HepG2 (cell line): ENCODE data around the gene MXRA7. TPM values are rescaled to one million over a fixed set of nuclear protein-coding genes. Genes with fewer than 3 reads are reported as not detected.

ENCODE experiments used
- ATAC-seq: fragments of 200-7000 bp; cut with Tn5 transposase; 3 replicates; pipeline ENCODE4 v1.9.1; 2020; ENCODE audit warnings: mild to moderate bottlenecking, moderate library complexity
- BruUV-seq: library from RNA; stranded (reverse); fragments of 400-500 nt; replicated peaks from 2 replicates; lab custom pipeline; 2021; lab: Mats Ljungman, UMichigan
- CTCF ChIA-PET: fragments of 300-600 bp; formaldehyde crosslinking; extraction: SDS; loops from one replicate; lab custom pipeline; 2021; ENCODE audit warnings: low total read pairs, inconsistent platforms, low intra/inter-chr PET ratio; lab: Yijun Ruan, JAX
- POLR2A ChIA-PET: fragments of 350-600 bp; sonication (Branson Sonifier 250); formaldehyde crosslinking; loops from one replicate; lab custom pipeline; 2020; ENCODE audit warnings: antibody characterized with exemption, inconsistent platforms; lab: Yijun Ruan, JAX
- DNase-seq: peaks from one replicate; pipeline ENCODE4 v3.0.0-alpha.2; 2015; ENCODE audit warnings: low spot score
- FAIRE-seq: peaks from 3 replicates; lab custom pipeline; 2011; peaks lifted over from hg19 to GRCh38; lab: Jason Lieb, UNC
- H2AFZ ChIP-seq: one replicate; pipeline ENCODE4 v1.6.1; 2011; ENCODE audit warnings: low read length, inconsistent platforms
- H3K27ac ChIP-seq: fragments of 300-600 bp; 3 replicates; pipeline ENCODE4 v1.8.0; 2011; ENCODE audit warnings: mixed run types, mild to moderate bottlenecking, mixed read lengths, low read length, inconsistent platforms; ENCODE audit not compliant: insufficient read depth; ENCODE audit errors: extremely low read length
- H3K27me3 ChIP-seq, 2 experiments: fragments of 200-600 bp in 1 of 2; 2 replicates in 1 of 2; 3 replicates in 1 of 2; pipeline versions ENCODE4 v1.6.0 to v1.8.0; 2011; ENCODE audit warnings: low read length in 2 of 2, mild to moderate bottlenecking in 2 of 2, moderate library complexity in 2 of 2, inconsistent platforms in 1 of 2; ENCODE audit not compliant: insufficient read depth in 2 of 2, control insufficient read depth in 1 of 2
- H3K36me3 ChIP-seq, 2 experiments: fragments of 200-600 bp in 1 of 2; replicated peaks in 1 of 2; 2 replicates in 1 of 2; 3 replicates in 1 of 2; pipeline versions ENCODE4 v1.5.1 to v1.8.0; 2011; ENCODE audit warnings: low read length in 2 of 2, inconsistent platforms in 1 of 2; ENCODE audit not compliant: insufficient read depth in 2 of 2, control insufficient read depth in 1 of 2
- H3K4me1 ChIP-seq: 2 replicates; pipeline ENCODE4 v1.5.1; 2012; ENCODE audit warnings: low read length, inconsistent platforms; ENCODE audit not compliant: insufficient read depth
- H3K4me2 ChIP-seq: 2 replicates; pipeline ENCODE4 v1.6.0; 2011; ENCODE audit warnings: low read depth, low read length, inconsistent platforms
- H3K4me3 ChIP-seq, 3 experiments: fragments of 200-600 bp in 1 of 3; sonication (generic), shearing (Covaris generic) in 1 of 3; replicated peaks in 1 of 3; 2 replicates each; pipeline ENCODE4 v1.5.1; 2011 to 2016; ENCODE audit warnings: low read length in 3 of 3, inconsistent platforms in 2 of 3, low read depth in 2 of 3, mild to moderate bottlenecking in 2 of 3, control low read depth in 1 of 3, mixed read lengths in 1 of 3; ENCODE audit not compliant: insufficient read depth in 1 of 3
- H3K79me2 ChIP-seq: one replicate; pipeline ENCODE4 v1.6.1; 2011; ENCODE audit warnings: low read length, inconsistent platforms; ENCODE audit not compliant: insufficient read depth
- H3K9ac ChIP-seq: 2 replicates; pipeline ENCODE4 v1.6.0; 2011; ENCODE audit warnings: mild to moderate bottlenecking, low read depth, low read length, inconsistent platforms; ENCODE audit not compliant: insufficient read depth
- H3K9me3 ChIP-seq: 2 replicates; pipeline ENCODE4 v1.5.1; 2012; ENCODE audit warnings: mild to moderate bottlenecking, low read length
- H4K20me1 ChIP-seq: 2 replicates; pipeline ENCODE4 v1.6.0; 2011; ENCODE audit warnings: inconsistent platforms, mild to moderate bottlenecking, low read length, moderate library complexity; ENCODE audit not compliant: insufficient read depth
- AFF4 ChIP-seq: sonication (generic); formaldehyde crosslinking; IDR thresholded peaks from 2 replicates; pipeline ENCODE4 v1.4.0; 2020; ENCODE audit warnings: missing genetic modification reagents
- KDM6A ChIP-seq: IDR thresholded peaks from 2 replicates; pipeline ENCODE4 v1.6.1; 2016; ENCODE audit warnings: low read depth
- MTA1 ChIP-seq: sonication (generic); formaldehyde crosslinking; IDR thresholded peaks from 2 replicates; pipeline ENCODE4 v1.4.0; 2020; ENCODE audit warnings: missing genetic modification reagents, mild to moderate bottlenecking, borderline replicate concordance
- POGZ ChIP-seq: sonication (generic); formaldehyde crosslinking; IDR thresholded peaks from 2 replicates; pipeline ENCODE4 v1.4.0; 2020; ENCODE audit warnings: mild to moderate bottlenecking, missing genetic modification reagents
- SNAPC4 ChIP-seq: sonication (generic); formaldehyde crosslinking; IDR thresholded peaks from 2 replicates; pipeline ENCODE4 v1.4.0; 2020; ENCODE audit warnings: mild to moderate bottlenecking, missing genetic modification reagents
- SNRNP70 ChIP-seq: fragments of 200-400 bp; formaldehyde crosslinking; IDR thresholded peaks from 2 replicates; pipeline ENCODE4 v1.6.1; 2017; ENCODE audit warnings: mild to moderate bottlenecking, low read depth, low read length, moderate library complexity
- ZNF232 ChIP-seq: sonication (generic); formaldehyde crosslinking; IDR thresholded peaks from 2 replicates; pipeline ENCODE4 v1.4.0; 2020; ENCODE audit warnings: missing genetic modification reagents, borderline replicate concordance
- ZNF580 ChIP-seq: IDR thresholded peaks from 2 replicates; pipeline ENCODE4 v1.6.1; 2016; ENCODE audit warnings: low read depth, borderline replicate concordance
- ZNF713 ChIP-seq: sonication (generic); formaldehyde crosslinking; IDR thresholded peaks from 2 replicates; pipeline ENCODE4 v1.4.0; 2020; ENCODE audit warnings: mild to moderate bottlenecking, missing genetic modification reagents
- WGBS: methylation state at CpG from one replicate; pipeline ENCODE4 v1.1.6; 2017; ENCODE audit warnings: low lambda C conversion rate; 5-methylcytosine and 5-hydroxymethylcytosine counted together
- in situ Hi-C: cut with HindIII; loops from 2 replicates; pipeline ENCODE4 v1.10.0; 2017; ENCODE audit warnings: low pct_unique_long_range_greater_than_20kb; ENCODE audit not compliant: extremely low pct_ligation_motif_present
- intact Hi-C: fragments of 100-400 bp; cut with micrococcal nuclease; formaldehyde crosslinking; loops from one replicate; pipeline ENCODE4 v1.10.0; 2022; ENCODE audit not compliant: unreplicated experiment
- polyA plus RNA-seq, 8 experiments: library from polyadenylated mRNA; depleted of rRNA in 3 of 8; stranded (reverse) in 7 of 8; unstranded in 1 of 8; fragments of >200 nt; fragmentation: Illumina TruSeq in 4 of 8; extraction: Trizol in 4 of 8; gene quantifications; 2 replicates each; pipeline versions ENCODE4 v1.2.1 to v1.2.3, GENCODE V29; 2011 to 2016; ENCODE audit warnings: low read depth in 4 of 8, missing spikeins in 1 of 8, mixed read lengths in 1 of 8; ENCODE audit not compliant: insufficient read depth in 1 of 8
- total RNA-seq, 5 experiments: library from RNA; depleted of rRNA; stranded (reverse); fragments of >200 nt; fragmentation: Illumina TruSeq; extraction: Trizol; gene quantifications; 2 replicates each; pipeline ENCODE4 v1.2.3, GENCODE V29; 2016; ENCODE audit warnings: low read depth in 1 of 5

MXRA7 gene
- total and polyA plus RNA-seq, 2 of the 13 experiments (the other 11 are each of a cell fraction or from before 2014, with no cell fraction given): 44.8 to 112 TPM

GRCh38 chr17:76671123-76671911, 39.4 kb downstream of the MXRA7 start:
- peak overlapping the region; percentile 95 for H3K4me2 ChIP-seq
- DNase-seq (peak; percentile 100), ATAC-seq (peak; percentile 93), FAIRE-seq (peak; percentile 99)
- H4K20me1 ChIP-seq: no peaks in the 10 kb centered on the region
- in situ Hi-C loops: no loop called here
- H3K9ac ChIP-seq: peak overlapping the region; percentile 82
- peak overlapping the region; percentile 30 for H2AFZ ChIP-seq
- no peaks in the 10 kb centered on the region; a peak in 1 of 5 replicates for H3K27me3 ChIP-seq
- no peaks in the 10 kb centered on the region for H3K36me3 ChIP-seq
- no peaks in the 10 kb centered on the region for H3K9me3 ChIP-seq
- intact Hi-C loops: loop anchor here (5.0 kb wide), 1 partner anchor 149 kb away; no protein-coding TSS in a partner anchor
- no peaks in the 10 kb centered on the region for H3K79me2 ChIP-seq
- 0% methylated on average over 23 of the region's 32 CpGs for WGBS
- ChIA-PET CTCF (no interaction called here), POLR2A (interaction anchor here (0.5 to 3.2 kb wide), 46 partner anchors 9 to 642 kb away, joined by 3 to 30 read pairs (median 5); partner anchors contain the start of genes JMJD6, METTL23, MFSD11 and RHBDF2)
- peaks cover 54% of the 10 kb centered on the region for H3K4me1 ChIP-seq
- peak overlapping the region; percentile 66 to 83 (median 80) for H3K4me3 ChIP-seq
- BruUV-seq: TSS peak; percentile 86
- H3K27ac ChIP-seq: peak overlapping the region; percentile 83
- TF ChIP-seq POGZ: no peak; the same call in 1 of the 2 replicates
- TF ChIP-seq ZNF580: peak; percentile 89; the same call in 1 of the 2 replicates
- TF ChIP-seq ZNF713 (CRISPR knock-in tag): no peak; the same call in 1 of the 2 replicates
- no peak; the same call in 1 of the 2 replicates for TF ChIP-seq ZNF232
- peak; percentile 64; the same call in 1 of the 2 replicates for TF ChIP-seq MTA1 (CRISPR knock-in tag)
- TF ChIP-seq KDM6A (CRISPR knock-in tag): peak; percentile 30; the same call in 1 of the 2 replicates
- peak; percentile 26 for TF ChIP-seq SNAPC4 (CRISPR knock-in tag)
- no peak for TF ChIP-seq SNRNP70
- TF ChIP-seq AFF4 (CRISPR knock-in tag): peak; percentile 68
